ENCODE measurements around the gene NTN3. TPM values are rescaled to one million over a fixed set of nuclear protein-coding genes. Genes with fewer than 3 reads are reported as not detected.

Gene NTN3
- total and polyA plus RNA-seq, 2 of the 4 experiments (the other 2 are of a cell fraction) = 0.18 to 0.38 TPM

DNA sequence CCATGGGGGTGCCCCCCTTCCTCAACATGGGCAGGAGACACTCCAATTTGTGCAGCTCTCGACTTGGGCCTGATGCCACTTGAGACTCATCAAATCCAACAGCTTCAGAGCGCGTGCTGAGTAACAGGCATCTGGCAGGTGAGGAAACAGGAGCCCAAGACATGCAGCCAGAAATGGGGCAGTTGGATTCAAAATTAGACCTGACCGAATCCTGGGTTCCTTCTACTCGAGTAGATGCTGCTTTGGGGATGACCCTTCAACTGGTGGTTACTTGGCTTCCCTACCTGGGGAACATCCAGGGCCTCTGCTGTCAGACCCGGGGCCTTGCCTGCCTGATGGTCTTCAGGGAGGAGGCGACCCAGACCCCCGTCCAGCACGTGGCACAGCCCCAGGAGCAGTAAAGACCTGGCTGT is 488 bp upstream of the NTN3 start:
- no peak overlapping the region for H3K56ac ChIP-seq (ENCODE audit: extremely low read depth, insufficient read depth, low read length)
- CTCF ChIA-PET = no interaction called here
- DNase-seq = no peak
- no peak overlapping the region for H3K18ac ChIP-seq (ENCODE audit: low read depth, low read length)
- 28% methylated on average over 5 of the region's 9 CpGs; no CpG with 5 or more reads in 1 of the 2 experiments for WGBS, 2 experiments (ENCODE audit: extremely low coverage in 2 of 2, insufficient read length in 1 of 2)
- peaks cover 21% of the 10 kb centered on the region for H3K4me1 ChIP-seq (ENCODE audit: control insufficient read depth, insufficient read depth, low read length)
- 0 out of 2 replicates have a peak, but pooled peaks cover 5% of the 10 kb centered on the region for H4K20me1 ChIP-seq (ENCODE audit: insufficient read depth, low read length)
- in situ Hi-C loops (cut with MboI; ENCODE audit: low sequenced_read_pairs) = no loop called here
- POLR2A ChIA-PET (ENCODE audit: unreplicated experiment) = interaction anchor here (1.0 kb wide), 1 partner anchor 41 kb away, joined by 3 read pairs; no protein-coding TSS in a partner anchor
- H2AK9ac ChIP-seq (replicated peaks; ENCODE audit: low read depth, low read length, poor library complexity) = peak overlapping the region; percentile 88
- H2AFZ ChIP-seq (replicated peaks; ENCODE audit: low read length, poor library complexity) = peak overlapping the region; percentile 32
- H3K14ac ChIP-seq (replicated peaks; ENCODE audit: low read depth, low read length) = peak overlapping the region; percentile 66; the same call in 1 of the 2 replicates
- peak overlapping the region; percentile 25; the same call in 1 of the 2 replicates for H4K5ac ChIP-seq (ENCODE audit: low read depth, low read length)
- no peak overlapping the region; the same call in 1 of the 2 replicates for H3K4me2 ChIP-seq (ENCODE audit: low read depth, low read length)
- no peak overlapping the region for H2BK120ac ChIP-seq (ENCODE audit: low read depth, low read length)
- H3K79me1 ChIP-seq (ENCODE audit: low read depth in 1 of 2, low read length in 2 of 2) = peaks cover 5 to 28% of the 10 kb centered on the region in 2 experiments; a peak in 2 of 4 replicates
- H3K27ac ChIP-seq (ENCODE audit: insufficient read depth, low read length) = no peak overlapping the region
- peak overlapping the region in 1 of 2 experiments; percentile 6; a peak in 1 of 4 replicates for H4K8ac ChIP-seq (ENCODE audit: low read depth in 2 of 2, low read length in 2 of 2)
- no peak overlapping the region for H3K4me3 ChIP-seq (ENCODE audit: insufficient read depth, low read depth, low read length)
- peak overlapping the region; percentile 24; the same call in 1 of the 2 replicates for H3K23ac ChIP-seq (ENCODE audit: low read depth, low read length)
- H2BK20ac ChIP-seq (ENCODE audit: low read depth, low read length) = no peak overlapping the region
- no TSS peak for BruUV-seq (replicated peaks)
- no peak overlapping the region for H3K9ac ChIP-seq (ENCODE audit: low read depth, low read length)
- no peak overlapping the region for H2BK5ac ChIP-seq (ENCODE audit: low read depth, low read length, poor library complexity, severe bottlenecking)
- H3K4ac ChIP-seq (ENCODE audit: low read depth, low read length) = 0 out of 2 replicates have a peak overlapping the region, but pooled peaks have one; percentile 7
- H3K36me3 ChIP-seq (ENCODE audit: control insufficient read depth, insufficient read depth, low read length) = no peaks in the 10 kb centered on the region
- peaks cover 8% of the 10 kb centered on the region for H3K9me1 ChIP-seq (ENCODE audit: insufficient read depth, low read length)
- no peak for ATAC-seq (ENCODE audit: low read depth)
- peak overlapping the region; percentile 17; the same call in 1 of the 2 replicates for H4K91ac ChIP-seq (ENCODE audit: insufficient read depth, low read depth, low read length)
- H3K9me3 ChIP-seq (ENCODE audit: control insufficient read depth, insufficient read depth, low read length) = no peaks in the 10 kb centered on the region
- TF ChIP-seq MXI1 (IDR thresholded peaks at IDR 0.05; ENCODE audit: borderline replicate concordance, low read depth, low read length) = no peak
- TF ChIP-seq MAFK (IDR thresholded peaks at IDR 0.05; ENCODE audit: low read depth, low read length) = no peak
- no peak for TF ChIP-seq RCOR1 (IDR thresholded peaks at IDR 0.05; ENCODE audit: insufficient replicate concordance, low read length)
- no peak for TF ChIP-seq BHLHE40 (IDR thresholded peaks at IDR 0.05; ENCODE audit: low read depth, low read length)
- no peak overlapping the region for H2AK5ac ChIP-seq (ENCODE audit: low read depth, low read length)
- dilution Hi-C loops (cut with HindIII; ENCODE audit: low sequenced_read_pairs, unreplicated experiment) = no loop called here
- no peaks in the 10 kb centered on the region; the same call in 1 of the 2 replicates for H3K27me3 ChIP-seq (ENCODE audit: control insufficient read depth, insufficient read depth, low read length)
- intact Hi-C loops (cut with micrococcal nuclease) = no loop called here
- H2BK15ac ChIP-seq (ENCODE audit: low read depth, low read length) = no peak overlapping the region

Measured in IMR-90 (cell line).